ENCODE data around the gene EYS.
"Not testable (repeated sequence)": the region's sequence is repeated elsewhere in the genome, so short reads cannot be mapped to it uniquely, and the experiment has no call there.

EYS gene

DNA sequence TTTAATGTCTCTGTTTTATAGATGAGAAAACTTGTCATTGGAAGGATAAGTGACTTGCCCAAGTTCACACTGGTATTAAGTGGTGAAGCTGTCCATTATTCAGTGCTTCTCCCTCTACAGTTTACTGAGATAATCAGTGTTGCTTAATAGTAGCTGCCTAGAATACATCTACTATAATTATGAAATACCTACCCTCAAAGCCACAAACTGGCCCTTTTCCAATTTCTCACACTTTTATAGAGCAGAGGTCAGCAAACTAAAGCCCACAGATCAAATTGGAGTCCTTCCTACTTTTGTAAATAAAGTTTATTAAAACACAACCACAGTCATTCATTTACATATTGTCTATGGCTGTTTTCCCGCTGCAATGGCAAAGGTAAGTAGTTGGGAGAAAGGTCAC is 73.5 kb downstream of the EYS start:
- H3K4me2 ChIP-seq, result no peak overlapping the region
- H2AFZ ChIP-seq (ENCODE audit: low read depth), result no peak overlapping the region

GRCh38 chr6:65631711-65632110 is 75.3 kb downstream of the EYS start:
- Histone ChIP-seq H3K27ac (no peak overlapping the region), H4K20me1 (ENCODE audit: insufficient read depth) (no peaks in the 10 kb centered on the region), H3K4me2 (no peak overlapping the region), H3K27me3 (ENCODE audit: insufficient read depth, low read depth) (no peaks in the 10 kb centered on the region), H3K36me3 (ENCODE audit: insufficient read depth) (no peaks in the 10 kb centered on the region), H3K4me1 (ENCODE audit: low read depth, poor library complexity, severe bottlenecking) (no peaks in the 10 kb centered on the region), H3K79me2 (ENCODE audit: insufficient read depth, low read depth) (no peaks in the 10 kb centered on the region), H3K9ac (no peak overlapping the region), H2AFZ (ENCODE audit: low read depth) (no peak overlapping the region), H3K4me3 (IDR thresholded peaks at IDR 0.05; ENCODE audit: insufficient read depth, low read depth, low read length) (no peak overlapping the region)
- TF ChIP-seq CTCF (conservative IDR thresholded peaks at IDR 0.05; ENCODE audit: low read depth, low read length), result no peak

More for the DNA sequence above, 73.5 kb downstream of the EYS start:
- no peak overlapping the region for H3K27ac ChIP-seq
- no peaks in the 10 kb centered on the region for H3K27me3 ChIP-seq (ENCODE audit: insufficient read depth, low read depth)
- H3K4me1 ChIP-seq (ENCODE audit: low read depth, poor library complexity, severe bottlenecking), result no peaks in the 10 kb centered on the region
- no peaks in the 10 kb centered on the region for H3K79me2 ChIP-seq (ENCODE audit: insufficient read depth, low read depth)
- no peak overlapping the region for H3K4me3 ChIP-seq (IDR thresholded peaks at IDR 0.05; ENCODE audit: insufficient read depth, low read depth, low read length)
- no peaks in the 10 kb centered on the region for H4K20me1 ChIP-seq (ENCODE audit: insufficient read depth)
- TF ChIP-seq CTCF (conservative IDR thresholded peaks at IDR 0.05; ENCODE audit: low read depth, low read length), result no peak
- no peak overlapping the region for H3K9ac ChIP-seq
- H3K36me3 ChIP-seq (ENCODE audit: insufficient read depth), result no peaks in the 10 kb centered on the region

GRCh38 chr6:65627434-65627999 is 79.5 kb downstream of the EYS start:
- H3K9ac ChIP-seq; H3K36me3 ChIP-seq (ENCODE audit: insufficient read depth); H4K20me1 ChIP-seq (ENCODE audit: insufficient read depth); H3K4me3 ChIP-seq (IDR thresholded peaks at IDR 0.05; ENCODE audit: insufficient read depth, low read depth, low read length); H3K4me2 ChIP-seq; H3K79me2 ChIP-seq (ENCODE audit: insufficient read depth, low read depth); H3K27ac ChIP-seq; H3K27me3 ChIP-seq (ENCODE audit: insufficient read depth, low read depth); H2AFZ ChIP-seq (ENCODE audit: low read depth); H3K4me1 ChIP-seq (ENCODE audit: low read depth, poor library complexity, severe bottlenecking): not testable (repeated sequence)

GRCh38 chr6:65627015-65627414 is 80.0 kb downstream of the EYS start:
- no peak overlapping the region for H3K4me3 ChIP-seq (IDR thresholded peaks at IDR 0.05; ENCODE audit: insufficient read depth, low read depth, low read length)

More at GRCh38 chr6:65627015-65627414, 80.0 kb downstream of the EYS start:
- no peak overlapping the region for H3K9ac ChIP-seq
- H3K4me2 ChIP-seq, result no peak overlapping the region
- no peaks in the 10 kb centered on the region for H3K36me3 ChIP-seq (ENCODE audit: insufficient read depth)
- H4K20me1 ChIP-seq (ENCODE audit: insufficient read depth), result no peaks in the 10 kb centered on the region
- no peak for TF ChIP-seq CTCF (conservative IDR thresholded peaks at IDR 0.05; ENCODE audit: low read depth, low read length)
- no peaks in the 10 kb centered on the region for H3K79me2 ChIP-seq (ENCODE audit: insufficient read depth, low read depth)
- H2AFZ ChIP-seq (ENCODE audit: low read depth), result no peak overlapping the region
- no peaks in the 10 kb centered on the region for H3K4me1 ChIP-seq (ENCODE audit: low read depth, poor library complexity, severe bottlenecking)
- no peaks in the 10 kb centered on the region for H3K27me3 ChIP-seq (ENCODE audit: insufficient read depth, low read depth)
- no peak overlapping the region for H3K27ac ChIP-seq
